ENCODE measurements around the gene DNAH8.

DNAH8 gene

GRCh38 chr6:39048481-39049399, 333.6 kb downstream of the DNAH8 start, which contains the start of gene GLP1R:
Gene GLP1R, plus strand, starts transcription at chr6:39048781. Its CDS starts 60 bp downstream, at chr6:39048841.
- Histone ChIP-seq H4K20me1 (ENCODE audit: control insufficient read depth, insufficient read depth, low read depth, low read length) (no peaks in the 10 kb centered on the region), H3K4me3 (ENCODE audit: low read length) (no peak within 1 kb of the TSS), H3K36me3 (ENCODE audit: control insufficient read depth, low read length) (no peaks in the 10 kb centered on the region), H3F3A (ENCODE audit: control insufficient read depth, insufficient read depth) (no peaks in the 10 kb centered on the region), H3K79me2 (ENCODE audit: control insufficient read depth, low read length) (no peaks in the 10 kb centered on the region), H3K27me3 (ENCODE audit: control insufficient read depth, low read length) (peaks cover 7% of the 10 kb centered on the region; the same call in 1 of the 2 replicates), H3K9me2 (replicated peaks; ENCODE audit: control insufficient read depth, low read length) (no peaks in the 10 kb centered on the region), H3K27ac (ENCODE audit: low read depth, low read length) (no peak within 1 kb of the TSS), H3K4me2 (ENCODE audit: low read length) (no peak within 1 kb of the TSS), H3K9me3 (ENCODE audit: control insufficient read depth, insufficient read depth, low read length) (no peaks in the 10 kb centered on the region), H3K4me1 (ENCODE audit: control insufficient read depth, low read length) (no peaks in the 10 kb centered on the region)
- no peak for TF ChIP-seq CTCF (IDR thresholded peaks at IDR 0.05; ENCODE audit: low read depth, low read length, poor library complexity, severe bottlenecking)
- TF ChIP-seq EZH2phosphoT487 (IDR thresholded peaks at IDR 0.05; ENCODE audit: borderline replicate concordance, low read length) = no peak

GRCh38 chr6:39049575-39050283, 334.6 kb downstream of the DNAH8 start:
- no peaks in the 10 kb centered on the region for H4K20me1 ChIP-seq (ENCODE audit: control insufficient read depth, insufficient read depth, low read depth, low read length)
- TF ChIP-seq CTCF (IDR thresholded peaks at IDR 0.05; ENCODE audit: low read depth, low read length, poor library complexity, severe bottlenecking) (no peak), EZH2phosphoT487 (IDR thresholded peaks at IDR 0.05; ENCODE audit: borderline replicate concordance, low read length) (no peak)
- H3K9me3 ChIP-seq (ENCODE audit: control insufficient read depth, insufficient read depth, low read length) = no peaks in the 10 kb centered on the region
- H3F3A ChIP-seq (ENCODE audit: control insufficient read depth, insufficient read depth) = no peaks in the 10 kb centered on the region
- H3K4me2 ChIP-seq (ENCODE audit: low read length) = no peak overlapping the region
- no peaks in the 10 kb centered on the region for H3K4me1 ChIP-seq (ENCODE audit: control insufficient read depth, low read length)
- H3K9me2 ChIP-seq (replicated peaks; ENCODE audit: control insufficient read depth, low read length) = no peaks in the 10 kb centered on the region
- H3K4me3 ChIP-seq (ENCODE audit: low read length) = no peak overlapping the region
- H3K36me3 ChIP-seq (ENCODE audit: control insufficient read depth, low read length) = no peaks in the 10 kb centered on the region
- no peaks in the 10 kb centered on the region for H3K79me2 ChIP-seq (ENCODE audit: control insufficient read depth, low read length)
- peaks cover 7% of the 10 kb centered on the region; the same call in 1 of the 2 replicates for H3K27me3 ChIP-seq (ENCODE audit: control insufficient read depth, low read length)
- H3K27ac ChIP-seq (ENCODE audit: low read depth, low read length) = no peak overlapping the region

GRCh38 chr6:39050453-39051112, 335.5 kb downstream of the DNAH8 start:
- no peak overlapping the region for H3K4me3 ChIP-seq (ENCODE audit: low read length)
- no peaks in the 10 kb centered on the region for H3F3A ChIP-seq (ENCODE audit: control insufficient read depth, insufficient read depth)
- H3K9me2 ChIP-seq (replicated peaks; ENCODE audit: control insufficient read depth, low read length) = no peaks in the 10 kb centered on the region
- H4K20me1 ChIP-seq (ENCODE audit: control insufficient read depth, insufficient read depth, low read depth, low read length) = no peaks in the 10 kb centered on the region
- H3K4me2 ChIP-seq (ENCODE audit: low read length) = no peak overlapping the region
- H3K27ac ChIP-seq (ENCODE audit: low read depth, low read length) = no peak overlapping the region
- TF ChIP-seq EZH2phosphoT487 (IDR thresholded peaks at IDR 0.05; ENCODE audit: borderline replicate concordance, low read length) (no peak), CTCF (IDR thresholded peaks at IDR 0.05; ENCODE audit: low read depth, low read length, poor library complexity, severe bottlenecking) (no peak)
- no peaks in the 10 kb centered on the region for H3K4me1 ChIP-seq (ENCODE audit: control insufficient read depth, low read length)
- peaks cover 7% of the 10 kb centered on the region; the same call in 1 of the 2 replicates for H3K27me3 ChIP-seq (ENCODE audit: control insufficient read depth, low read length)
- H3K9me3 ChIP-seq (ENCODE audit: control insufficient read depth, insufficient read depth, low read length) = no peaks in the 10 kb centered on the region
- H3K36me3 ChIP-seq (ENCODE audit: control insufficient read depth, low read length) = no peaks in the 10 kb centered on the region
- H3K79me2 ChIP-seq (ENCODE audit: control insufficient read depth, low read length) = no peaks in the 10 kb centered on the region
